Dermis blood vessel endothelial cell (primary cell): ENCODE results near the gene ITGB6. TPM values are rescaled to one million over a fixed set of nuclear protein-coding genes. Genes with fewer than 3 reads are reported as not detected.
"Not testable (repeated sequence)": the region's sequence is repeated elsewhere in the genome, so short reads cannot be mapped to it uniquely, and the experiment has no call there.

ENCODE experiments used
- DNase-seq: peaks from one replicate; pipeline ENCODE4 v3.0.0; 2010
- total RNA-seq: library from RNA; depleted of rRNA; stranded (reverse); fragments of >200 nt; gene quantifications from 2 replicates; pipeline ENCODE4 v1.2.3, GENCODE V29; 2014

The ITGB6 gene
- total RNA-seq, 1 donor from 2014 or later: 0.85 TPM

DNA sequence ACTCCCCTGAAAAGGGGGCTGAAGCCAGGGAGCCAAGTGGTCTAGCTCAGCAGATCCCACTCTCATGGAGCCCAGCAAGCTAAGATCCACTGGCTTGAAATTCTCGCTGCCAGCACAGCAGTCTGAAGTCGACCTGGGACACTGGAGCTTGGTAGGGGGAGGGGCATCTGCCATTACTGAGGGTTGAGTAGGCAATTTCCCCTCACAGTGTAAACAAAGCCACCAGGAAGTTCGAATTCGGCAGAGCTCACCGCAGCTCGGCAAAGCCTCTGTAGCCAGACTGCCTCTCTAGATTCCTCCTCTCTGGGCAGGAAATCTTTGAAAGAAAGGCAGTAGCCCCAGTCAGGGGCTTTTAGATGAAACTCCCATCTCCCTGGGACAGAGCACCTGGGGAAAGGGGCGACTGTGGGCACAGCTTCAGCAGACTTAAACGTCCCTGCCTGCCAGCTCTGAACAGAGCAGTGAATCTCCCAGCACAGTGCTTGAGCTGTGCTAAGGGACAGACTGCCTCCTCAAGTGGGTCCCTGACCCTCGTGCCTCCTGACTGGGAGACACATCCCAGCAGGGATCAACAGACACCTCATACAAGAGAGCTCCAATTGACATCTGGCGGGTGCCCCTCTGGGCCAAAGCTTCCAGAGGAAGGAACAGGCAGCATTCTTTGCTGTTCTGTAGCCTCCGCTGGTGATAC lies 18.8 kb downstream of the ITGB6 start:
- peak; percentile 75 for DNase-seq

DNA sequence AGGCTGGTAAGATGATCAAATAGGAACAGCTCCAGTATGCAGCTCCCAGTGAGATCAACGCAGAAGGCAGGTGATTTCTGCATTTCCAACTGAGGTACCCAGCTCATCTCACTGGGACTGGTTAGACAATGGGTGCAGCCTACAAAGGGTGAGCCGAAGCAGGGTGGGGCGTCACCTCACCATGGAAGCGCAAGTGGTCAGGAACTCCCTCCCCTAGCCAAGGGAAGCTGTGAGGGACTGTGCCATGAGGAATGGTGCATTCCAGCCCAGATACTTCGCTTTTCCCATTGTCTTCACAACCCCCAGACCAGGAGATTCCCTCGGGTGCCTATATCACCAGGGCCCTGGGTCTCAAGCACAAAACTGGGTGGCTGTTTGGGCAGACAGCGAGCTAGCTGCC lies 19.4 kb downstream of the ITGB6 start:
- DNase-seq: peak; percentile 2

DNA sequence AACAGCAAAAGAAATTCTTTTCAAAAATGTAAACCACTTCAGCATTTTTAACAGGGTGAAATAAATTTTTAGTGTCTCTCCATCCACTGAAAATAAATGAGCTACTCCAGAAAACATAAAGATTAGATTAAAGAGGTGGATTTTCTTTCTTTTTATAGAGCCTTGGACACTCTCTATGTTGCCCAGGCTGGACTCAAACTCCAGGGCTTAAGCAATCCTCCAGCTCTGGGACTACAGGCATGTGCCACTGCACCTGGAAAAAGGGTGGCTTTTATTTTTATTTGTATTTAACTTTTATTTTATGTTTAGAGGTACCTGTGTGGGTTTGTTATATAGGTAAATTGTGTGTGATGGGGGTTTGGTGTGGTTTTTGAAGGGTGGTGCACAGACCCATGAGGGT lies 19.9 kb downstream of the ITGB6 start:
- no peak for DNase-seq

DNA sequence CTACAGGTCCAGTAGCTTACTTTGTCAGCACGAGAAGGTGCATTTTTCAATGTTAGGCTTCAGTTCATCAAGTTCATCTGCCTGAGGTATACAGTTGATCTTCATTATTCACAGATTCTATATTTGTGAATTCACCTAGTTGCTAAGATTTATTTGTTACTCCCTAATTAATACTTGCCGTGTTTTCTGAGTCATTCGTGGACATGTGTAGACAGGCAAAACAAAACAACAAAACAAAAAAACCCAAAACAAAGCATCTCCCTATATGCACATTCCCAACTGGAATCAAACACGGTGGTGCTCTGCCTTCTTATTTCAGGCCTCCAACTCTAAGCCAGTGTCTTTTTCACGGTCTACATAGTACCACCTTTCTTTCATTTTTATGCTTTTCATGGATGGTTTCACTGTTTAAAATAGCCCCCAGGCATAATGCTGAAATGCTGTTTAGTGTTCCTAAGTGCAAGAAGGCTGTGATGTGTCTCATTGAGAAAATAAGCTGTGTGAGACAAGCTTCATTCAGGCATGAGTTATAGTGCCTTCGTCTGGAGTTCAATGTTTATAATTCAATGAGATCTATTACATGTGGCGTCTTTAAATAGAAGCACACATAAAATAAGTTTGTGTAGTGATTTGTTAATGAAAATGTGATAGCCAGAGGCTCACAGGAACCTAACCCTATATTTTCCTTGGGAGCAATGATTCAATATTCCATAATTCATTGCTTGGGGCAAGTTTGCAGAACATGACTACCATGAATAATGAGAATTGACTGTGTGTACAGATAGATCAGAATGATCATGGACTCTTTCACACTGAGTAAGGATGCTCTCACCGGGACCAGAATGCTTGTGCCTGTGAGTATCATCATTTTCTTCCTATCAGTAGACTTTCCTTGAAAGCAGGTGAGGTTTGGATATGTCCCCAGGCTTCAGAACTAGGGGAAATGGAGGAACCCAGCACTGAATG lies 24.6 kb downstream of the ITGB6 start:
- DNase-seq: no peak

- no peak for DNase-seq
Measured at GRCh38 chr2:160174322-160174721, 25.8 kb downstream of the ITGB6 start.

DNA sequence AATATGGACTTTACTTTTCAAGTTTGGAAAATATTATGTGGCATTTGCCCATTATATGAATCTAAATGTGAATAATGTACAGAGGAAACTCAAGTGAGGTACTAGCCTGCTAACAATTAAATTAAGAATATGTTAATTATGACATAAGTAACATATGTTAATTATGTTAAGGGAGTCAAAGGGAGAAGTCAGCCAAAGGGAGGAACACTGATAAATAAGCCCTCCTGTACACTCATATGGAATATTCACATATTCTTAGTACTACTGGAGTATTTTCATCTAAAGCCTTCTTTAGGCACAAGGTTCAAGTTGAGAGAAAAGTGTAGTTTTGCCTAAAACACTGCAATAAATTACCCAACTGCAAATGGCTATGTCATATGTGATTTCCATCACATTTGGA lies 30.1 kb downstream of the ITGB6 start:
- no peak for DNase-seq

DNA sequence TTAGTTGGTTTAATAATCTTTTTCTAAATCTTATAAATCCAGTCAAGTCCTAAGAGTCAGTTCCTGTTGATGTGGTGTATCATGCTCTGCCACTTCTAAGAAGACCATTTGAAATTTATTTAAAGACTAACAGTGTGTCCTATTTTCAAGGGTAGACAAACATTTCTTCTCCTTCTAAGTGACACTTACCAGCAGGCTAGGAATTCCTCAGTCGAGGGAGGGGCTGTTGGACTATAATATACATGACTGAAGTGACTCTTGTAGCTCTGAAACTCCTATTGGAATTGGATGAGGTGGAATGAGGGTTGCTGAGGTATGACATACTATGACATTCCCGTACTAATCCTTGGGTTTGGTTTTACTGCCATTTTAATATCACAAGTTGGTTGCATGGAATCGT lies 30.6 kb downstream of the ITGB6 start:
- no peak for DNase-seq

- no peak for DNase-seq
Measured at GRCh38 chr2:160168878-160169277, 31.2 kb downstream of the ITGB6 start.

DNA sequence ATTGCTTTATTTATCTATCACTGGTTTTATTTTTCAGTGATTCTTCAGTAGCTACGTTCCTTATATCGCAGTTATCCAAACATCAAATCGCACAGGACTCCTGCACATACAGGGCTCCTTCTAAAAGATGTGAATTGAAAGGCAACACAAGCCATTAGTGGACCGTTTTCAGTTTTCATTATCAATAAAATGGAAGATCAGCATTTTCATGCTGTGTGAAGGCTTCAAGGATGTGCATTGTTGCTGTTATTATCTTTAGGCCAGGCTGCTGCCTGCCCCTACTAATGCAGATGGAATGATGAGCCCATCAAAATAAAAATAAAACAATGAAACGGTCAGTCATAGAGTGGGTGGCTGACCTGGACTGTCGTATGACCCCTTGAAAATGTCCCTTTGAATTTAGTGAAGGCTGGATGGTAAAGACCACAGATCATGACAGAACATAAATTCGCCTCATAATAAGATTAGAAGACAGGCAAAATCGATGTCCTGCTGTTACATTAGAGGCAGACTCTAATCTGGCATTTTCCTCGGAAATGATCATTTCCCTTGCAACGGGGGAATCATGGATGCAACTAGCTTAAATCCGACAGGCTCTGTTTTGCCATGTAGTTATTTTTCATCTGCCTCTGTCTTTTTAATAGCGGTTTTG lies 32.9 kb downstream of the ITGB6 start:
- DNase-seq: no peak

GRCh38 chr2:160165996-160166395 lies 34.1 kb downstream of the ITGB6 start:
- no peak for DNase-seq

- no peak for DNase-seq
Measured at GRCh38 chr2:160165081-160165480, 35.0 kb downstream of the ITGB6 start.

- no peak for DNase-seq
Measured at GRCh38 chr2:160157861-160158829, 41.9 kb downstream of the ITGB6 start.

DNA sequence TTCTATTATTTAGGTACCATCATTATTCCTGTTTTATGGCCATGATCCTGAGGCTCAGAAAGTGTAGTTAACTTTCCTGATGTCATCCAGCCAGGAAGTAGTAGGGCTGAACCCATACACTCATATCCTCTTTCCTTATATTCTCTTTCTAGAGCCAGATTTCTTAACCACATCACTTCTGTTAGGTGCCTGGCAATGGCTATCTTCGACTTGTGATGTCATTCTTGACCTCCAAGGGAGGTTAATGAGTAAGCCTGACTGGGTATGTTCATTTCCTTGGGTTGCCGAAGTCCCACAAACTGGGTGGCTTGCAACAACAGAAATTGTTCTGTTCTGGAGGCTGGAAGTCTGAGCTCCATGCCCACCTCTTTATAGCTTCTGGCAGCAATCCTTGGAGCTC lies 43.4 kb downstream of the ITGB6 start:
- DNase-seq: peak; percentile 74

DNA sequence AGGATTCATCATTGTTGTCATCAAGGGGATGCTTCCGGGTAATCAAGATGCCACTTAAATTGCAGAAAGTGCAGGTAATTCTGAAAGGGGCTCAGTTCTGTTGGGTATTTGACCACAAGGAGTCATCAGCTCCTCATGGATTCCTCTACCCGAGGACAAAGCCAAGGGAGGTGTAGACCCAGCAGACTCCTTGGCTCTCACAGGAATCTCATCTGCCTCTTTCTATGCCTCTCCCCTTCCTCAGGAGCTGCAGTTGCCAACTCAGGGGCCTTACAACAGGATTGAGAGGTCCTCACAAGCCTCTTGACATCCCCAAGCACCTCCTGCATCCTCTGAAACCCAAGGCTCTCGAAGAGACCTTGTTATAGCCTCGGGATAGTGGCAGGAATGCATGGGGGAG lies 44.0 kb downstream of the ITGB6 start:
- peak; percentile 44 for DNase-seq

DNA sequence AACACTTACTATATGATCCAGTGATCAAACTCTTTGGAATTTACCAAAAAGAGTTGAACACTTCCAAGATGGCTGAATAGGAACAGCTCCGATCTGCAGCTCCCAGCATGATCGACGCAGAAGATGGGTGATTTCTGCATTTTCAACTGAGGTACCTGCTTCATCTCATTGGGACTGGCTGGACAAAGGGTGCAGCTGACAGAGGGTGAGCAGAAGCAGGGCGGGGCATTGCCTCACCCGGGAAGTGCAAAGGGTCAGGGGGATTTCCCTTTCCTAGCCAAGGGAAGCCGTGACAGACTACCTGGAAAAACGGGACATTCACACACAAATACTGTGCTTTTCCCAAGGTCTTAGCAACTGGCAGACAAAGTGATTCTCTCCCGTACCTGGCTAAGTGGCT lies 51.7 kb downstream of the ITGB6 start:
- not testable (repeated sequence) for DNase-seq

- DNase-seq: no peak
Measured at GRCh38 chr2:160145471-160145870, 54.6 kb downstream of the ITGB6 start.

- DNase-seq: no peak
Measured at GRCh38 chr2:160144280-160144990, 55.6 kb downstream of the ITGB6 start.

GRCh38 chr2:160142472-160142871 lies 57.6 kb downstream of the ITGB6 start:
- no peak for DNase-seq

- no peak for DNase-seq
Measured at GRCh38 chr2:160141912-160142311, 58.2 kb downstream of the ITGB6 start.

DNA sequence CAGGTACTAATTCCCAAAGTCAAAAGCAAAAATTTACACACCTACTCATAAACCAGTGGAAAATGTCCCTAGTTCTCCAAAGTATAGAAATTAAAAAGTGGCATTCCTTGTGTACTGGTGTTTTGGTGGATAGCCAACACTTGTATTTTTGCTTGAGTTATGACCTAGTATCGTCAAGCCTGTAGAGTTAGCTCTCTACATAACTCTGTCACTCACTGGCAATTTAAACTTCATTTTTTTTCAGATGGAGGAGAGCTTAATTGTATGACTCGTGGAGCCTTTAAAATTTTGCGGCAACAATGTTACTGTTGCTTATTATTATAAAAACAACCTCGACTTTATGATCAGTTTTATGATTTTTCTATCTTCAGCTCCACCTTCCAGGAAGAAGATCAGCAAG lies 58.7 kb downstream of the ITGB6 start:
- DNase-seq: no peak

GRCh38 chr2:160140471-160140870 lies 59.6 kb downstream of the ITGB6 start:
- DNase-seq: no peak

DNA sequence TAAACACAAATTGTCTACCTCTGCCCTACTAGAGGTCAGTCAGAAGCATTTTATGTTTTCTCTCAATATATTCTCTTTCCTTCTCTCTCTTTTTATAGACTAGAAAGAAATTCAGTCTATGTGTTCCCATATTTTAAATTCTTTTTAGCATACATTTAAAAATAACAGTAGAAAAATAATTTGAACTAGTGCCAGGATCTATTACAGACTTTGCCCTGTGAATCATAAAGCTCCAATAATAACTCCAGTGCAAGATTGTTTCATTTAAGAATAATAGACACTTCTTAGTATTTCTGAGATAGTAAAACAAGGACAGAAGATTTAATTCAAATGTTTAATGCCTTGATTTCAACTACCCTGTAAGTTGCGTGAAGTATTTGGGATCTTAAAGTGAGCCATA lies 60.1 kb downstream of the ITGB6 start:
- DNase-seq: peak; percentile 5
